Activated CD4-positive, alpha-beta T cell treated with anti-CD3 and anti-CD28 coated beads for 1 hour (primary cell): ENCODE data around the gene MRPL21.

Experiments used
- DNase-seq: peaks from one replicate; pipeline ENCODE4 v3.0.0-alpha.2; 2020

MRPL21 gene

DNA sequence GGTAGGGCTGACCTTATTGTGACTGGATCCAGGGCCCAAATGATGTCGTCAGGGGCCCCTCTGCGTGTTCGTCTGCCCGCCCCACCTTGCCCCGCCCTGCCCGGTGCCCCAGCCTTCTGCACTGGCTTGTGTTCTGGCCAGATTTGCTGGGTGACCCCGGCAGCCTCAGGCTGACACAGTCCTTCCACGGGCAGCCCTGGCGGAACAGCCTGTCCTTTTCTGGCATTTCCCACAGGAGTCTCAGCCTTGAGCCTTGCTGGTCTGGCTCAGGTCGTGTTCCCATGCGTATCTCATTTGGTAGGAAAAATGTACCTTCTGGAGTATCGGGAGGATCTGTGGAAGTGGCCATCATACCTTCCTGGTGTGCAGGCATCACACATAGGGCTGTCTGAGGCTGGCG is 31.0 kb upstream of the MRPL21 start:
- no peak for DNase-seq

DNA sequence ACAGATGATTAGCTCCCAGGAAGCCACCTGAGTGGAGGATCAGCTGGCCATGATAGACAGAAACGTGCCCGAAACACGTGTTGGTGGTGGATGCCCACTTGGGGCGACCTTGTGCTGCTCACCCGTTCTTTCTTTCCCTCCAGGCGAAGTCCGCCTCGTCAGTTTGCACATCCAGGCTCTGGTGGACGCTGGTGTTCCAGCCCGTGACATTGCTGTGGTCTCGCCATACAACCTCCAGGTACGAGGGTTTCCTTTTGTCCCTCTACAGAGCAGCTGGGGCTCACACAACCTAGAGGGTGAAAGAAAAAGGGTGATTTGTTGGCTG is 30.7 kb upstream of the MRPL21 start:
- DNase-seq, result no peak

DNA sequence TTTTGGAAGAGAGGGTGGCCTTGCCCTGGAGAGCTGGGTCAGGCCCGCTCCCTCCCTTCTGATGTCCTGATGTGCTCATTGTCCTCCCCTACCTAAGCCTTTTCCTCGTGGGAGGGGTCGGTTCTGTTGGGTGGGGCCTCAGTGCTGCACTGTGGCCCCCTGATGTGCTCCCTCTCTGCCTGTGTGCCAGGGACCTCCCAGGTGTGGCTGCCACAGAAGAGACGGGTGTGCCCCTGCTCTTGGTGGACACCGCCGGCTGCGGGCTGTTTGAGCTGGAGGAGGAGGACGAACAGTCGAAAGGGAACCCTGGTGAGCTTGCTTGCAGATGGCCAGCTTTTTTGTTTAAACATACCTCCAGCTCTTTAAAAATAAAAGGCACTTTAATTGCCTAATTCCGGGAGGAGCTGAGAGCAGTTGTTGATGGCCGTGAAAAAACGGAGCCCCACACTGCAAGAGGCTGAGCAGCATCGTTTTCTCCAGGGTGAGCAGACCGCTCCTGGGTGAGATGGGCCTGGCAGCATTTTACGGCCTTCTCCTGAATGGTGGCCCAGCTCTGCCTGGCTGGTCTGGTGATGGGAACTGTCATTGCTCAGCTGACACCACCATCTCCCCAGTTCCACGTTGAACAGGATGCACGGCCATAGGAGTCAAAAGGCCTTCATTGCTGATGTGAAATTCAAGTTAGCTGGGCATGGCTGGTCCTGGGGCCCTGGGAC is 30.1 kb upstream of the MRPL21 start:
- DNase-seq, result no peak

DNA sequence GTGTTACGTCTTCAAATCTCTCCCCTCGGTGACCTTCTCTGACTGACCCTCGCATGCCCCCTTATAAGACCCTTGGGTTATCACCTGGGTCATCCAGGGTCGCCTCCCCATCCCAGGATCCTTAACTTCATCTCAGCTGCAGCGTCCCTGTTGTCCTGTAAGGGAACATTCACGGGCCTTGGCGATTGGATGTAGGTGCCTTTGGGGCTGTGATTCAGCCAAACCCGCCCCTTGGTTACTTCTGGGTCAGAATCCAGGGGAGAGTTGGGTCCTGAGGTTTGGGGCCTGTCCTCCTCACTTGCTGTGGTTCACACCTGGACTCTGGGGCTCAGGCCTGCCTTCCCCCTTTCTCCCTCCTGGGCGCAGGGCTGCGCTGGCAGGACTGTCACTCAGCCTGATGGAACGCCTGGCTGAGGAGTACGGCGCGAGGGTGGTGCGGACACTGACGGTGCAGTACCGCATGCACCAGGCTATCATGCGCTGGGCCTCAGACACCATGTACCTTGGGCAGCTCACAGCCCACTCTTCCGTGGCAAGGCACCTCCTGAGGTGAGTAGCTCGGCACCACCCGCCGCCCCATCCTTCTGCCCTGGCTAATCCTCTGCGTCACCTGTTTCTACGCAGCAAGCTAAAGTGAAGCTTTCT is 29.4 kb upstream of the MRPL21 start:
- no peak for DNase-seq

GRCh38 chr11:68932358-68932757 is 28.7 kb upstream of the MRPL21 start:
- no peak for DNase-seq

DNA sequence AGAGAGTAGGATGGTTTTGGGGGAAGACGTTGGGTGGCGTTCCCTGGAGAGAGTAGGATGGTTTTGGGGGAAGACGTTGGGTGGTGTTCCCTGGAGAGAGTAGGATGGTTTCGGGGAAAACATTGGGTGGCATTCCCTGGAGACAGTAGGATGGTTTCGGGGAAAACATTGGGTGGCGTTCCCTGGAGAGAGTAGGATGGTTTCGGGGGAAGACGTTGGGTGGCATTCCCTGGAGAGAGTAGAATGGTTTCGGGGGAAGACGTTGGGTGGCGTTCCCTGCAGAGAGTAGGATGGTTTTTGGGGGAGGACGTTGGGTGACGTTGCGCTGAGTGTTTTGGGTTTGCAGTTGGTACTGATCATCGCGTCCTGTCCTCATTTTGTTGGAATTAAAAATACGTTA is 28.3 kb upstream of the MRPL21 start:
- no peak for DNase-seq

DNA sequence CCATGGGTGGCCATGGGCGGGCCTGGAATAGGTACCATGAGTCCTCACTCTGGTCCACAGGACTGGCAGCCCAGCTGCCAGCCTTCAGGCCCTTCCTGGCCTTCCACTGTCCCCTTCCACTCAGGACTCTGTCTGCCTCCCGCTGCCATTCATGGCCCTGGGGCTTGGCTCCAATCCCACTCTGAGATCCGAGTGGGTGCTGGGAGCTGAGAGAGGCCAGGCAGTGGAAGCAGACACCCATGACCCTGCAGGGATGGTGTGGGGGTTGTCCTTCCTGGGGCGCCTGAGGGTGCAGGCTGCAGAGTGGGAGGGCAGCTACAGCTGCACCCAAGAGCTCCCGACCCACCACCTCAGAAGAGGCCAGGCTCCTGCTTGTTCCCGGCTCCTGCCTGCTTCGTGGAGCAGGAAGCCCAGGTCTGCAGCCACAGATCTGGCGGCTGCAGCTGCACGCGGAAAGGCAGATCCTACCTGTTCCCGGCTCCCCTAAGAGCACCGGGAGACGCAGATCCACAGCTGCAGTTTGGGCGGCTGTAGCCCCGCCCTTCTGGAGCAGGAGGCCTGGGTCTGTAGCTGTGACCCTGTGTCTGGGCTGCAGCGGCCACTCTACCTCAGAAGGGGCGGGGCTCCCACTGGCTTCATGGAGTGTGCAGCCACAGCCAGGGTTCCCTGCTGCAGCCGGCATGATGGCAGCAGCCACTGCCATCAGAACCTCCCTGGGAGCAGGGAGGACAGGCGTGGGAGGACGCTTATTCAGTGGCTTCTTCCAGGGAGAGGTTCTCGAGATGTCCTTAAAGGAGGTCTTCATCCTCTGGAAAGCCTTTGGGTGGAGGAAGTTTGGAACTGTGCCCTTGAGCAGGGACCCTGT is 27.6 kb upstream of the MRPL21 start:
- no peak for DNase-seq

DNA sequence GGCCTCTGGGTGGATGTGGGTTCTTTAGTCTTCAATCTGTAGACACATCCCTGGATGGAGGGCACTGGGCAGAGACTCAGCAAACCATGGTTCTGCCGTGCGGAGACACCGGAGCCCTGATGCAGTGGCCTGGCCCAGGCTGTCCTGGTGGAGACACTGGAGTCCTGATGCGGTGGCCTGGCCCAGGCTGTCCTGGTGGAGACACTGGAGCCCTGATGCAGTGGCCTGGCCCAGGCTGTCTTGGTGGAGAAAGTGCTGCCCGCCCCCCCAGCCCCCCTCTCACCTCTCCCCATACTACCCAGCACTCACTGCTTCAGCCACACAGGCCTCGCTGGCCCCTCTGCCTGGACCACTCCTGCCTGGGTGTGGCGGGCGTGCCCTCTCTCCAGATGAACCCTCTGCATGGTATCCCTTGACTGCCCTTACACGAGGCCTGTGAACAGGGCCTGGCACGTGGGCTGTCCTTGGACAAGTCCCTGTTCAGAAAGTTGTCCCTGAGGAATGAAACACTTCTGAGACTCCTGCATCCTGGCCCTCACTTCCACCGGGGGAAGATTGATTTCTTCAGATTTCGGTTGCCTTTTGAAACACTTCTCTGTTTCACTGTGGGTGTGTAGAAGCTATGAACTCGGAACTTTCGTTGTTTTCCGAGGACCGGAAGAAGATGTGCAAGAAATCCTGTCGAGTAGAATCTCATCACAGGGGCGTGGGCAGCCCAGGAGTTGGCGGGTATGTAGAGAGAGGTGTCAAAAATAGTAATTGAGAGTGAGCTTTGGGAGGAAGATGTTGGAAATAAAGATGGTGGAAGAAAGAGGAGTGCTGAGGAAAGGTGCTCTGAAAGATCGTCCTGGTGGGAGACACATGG is 26.3 kb upstream of the MRPL21 start:
- no peak for DNase-seq

GRCh38 chr11:68929135-68929534 is 25.5 kb upstream of the MRPL21 start:
- no peak for DNase-seq

DNA sequence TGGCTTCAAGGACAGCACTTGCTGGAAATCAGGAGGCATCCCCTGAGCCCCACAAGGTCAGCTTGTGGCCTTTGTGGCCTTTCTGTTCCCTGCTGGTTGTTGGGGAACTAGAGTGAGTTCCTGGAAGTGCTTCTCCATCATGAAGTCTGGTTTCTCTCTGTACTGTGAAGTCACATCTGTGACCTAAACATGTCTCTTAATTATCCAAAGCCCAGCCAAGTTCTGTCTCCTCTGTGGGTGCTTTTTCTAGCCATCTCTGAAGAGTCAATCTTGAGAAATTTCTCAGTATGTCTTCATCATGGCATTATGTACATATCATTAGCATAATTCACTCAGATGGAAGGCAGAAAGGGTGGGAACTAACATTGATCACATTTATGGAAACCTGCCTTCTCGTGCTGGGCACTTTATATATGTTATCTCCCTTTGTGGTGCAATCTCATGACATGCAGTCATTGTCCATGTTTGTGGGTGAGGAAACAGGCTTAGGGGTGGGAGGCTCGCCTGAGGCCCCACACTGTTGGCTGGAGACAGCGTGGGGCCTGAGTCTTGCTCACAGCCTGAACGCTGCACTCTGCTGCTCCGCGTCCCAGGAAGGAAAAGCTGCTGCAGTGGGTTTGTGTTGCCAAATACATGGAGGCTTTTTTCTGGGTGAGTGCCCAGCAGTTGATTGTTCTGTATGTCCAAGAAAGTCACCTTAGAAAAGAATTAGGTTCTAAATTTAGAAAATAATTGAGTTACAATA is 24.7 kb upstream of the MRPL21 start:
- DNase-seq, result no peak

DNA sequence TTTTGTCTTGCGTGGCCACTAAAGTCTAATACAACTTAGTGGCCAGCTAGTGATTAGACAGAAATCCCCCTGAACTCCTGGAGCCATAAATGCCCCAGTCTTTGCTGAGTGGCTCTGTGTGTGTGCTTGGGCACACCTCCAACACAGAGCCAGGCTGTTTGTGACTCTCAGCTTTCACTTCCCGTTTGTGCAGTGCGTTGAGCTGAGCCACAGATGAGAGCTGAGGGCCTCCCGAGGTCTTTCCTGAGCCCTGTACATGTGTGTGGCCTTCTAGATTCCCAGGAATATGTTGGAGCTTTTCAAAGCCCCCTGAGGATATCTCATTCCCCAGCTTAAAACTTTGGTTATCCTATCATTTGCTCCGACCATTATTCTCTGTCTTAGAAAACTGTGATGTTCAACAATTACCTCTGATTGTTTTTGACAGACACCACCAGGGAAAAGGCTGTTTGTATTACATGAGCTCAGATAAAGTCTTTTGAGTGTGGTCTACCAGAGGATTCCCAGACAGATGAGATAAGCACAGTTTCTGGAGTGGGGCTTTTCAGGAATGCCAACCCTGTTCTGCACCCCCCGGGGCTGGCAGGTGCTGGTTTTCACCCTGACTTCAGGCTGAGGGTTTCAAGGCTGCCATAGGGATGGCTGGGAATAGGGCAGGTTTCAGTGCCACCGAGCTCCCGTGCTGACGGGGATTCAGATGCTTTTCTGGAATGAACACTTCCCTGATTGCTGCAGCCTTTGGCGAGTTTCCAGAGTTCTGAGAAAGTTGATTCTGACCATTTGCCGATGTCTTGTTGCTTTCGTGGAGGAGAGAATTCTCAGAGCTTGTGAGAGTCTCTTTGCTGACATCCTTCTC is 23.9 kb upstream of the MRPL21 start:
- no peak for DNase-seq

DNA sequence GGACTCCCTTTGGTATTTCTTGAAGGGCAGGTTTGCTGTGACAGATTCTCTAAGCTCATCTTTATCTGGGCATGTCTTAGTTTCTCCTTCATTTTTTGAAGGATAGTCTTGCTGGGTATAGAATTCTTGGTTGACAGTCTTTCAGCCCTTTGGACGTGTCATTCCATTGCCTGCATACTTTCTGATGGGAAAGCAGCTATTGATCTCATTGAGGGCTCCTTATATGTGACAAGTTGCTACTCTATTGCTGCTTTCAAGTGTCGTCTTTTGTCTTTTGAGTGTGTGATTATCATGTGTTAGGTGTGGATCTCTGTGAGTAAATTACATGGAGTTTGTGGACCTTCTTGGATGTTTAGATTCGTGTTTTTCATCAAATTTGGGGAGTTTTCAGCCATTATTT is 22.0 kb upstream of the MRPL21 start:
- DNase-seq, result no peak

- no peak for DNase-seq
These were observed 20.7 kb upstream of the MRPL21 start for GRCh38 chr11:68924073-68924925.

- no peak for DNase-seq
These were observed 20.0 kb upstream of the MRPL21 start for GRCh38 chr11:68923614-68924013.

GRCh38 chr11:68916439-68916838 is 12.8 kb upstream of the MRPL21 start:
- no peak for DNase-seq

- no peak for DNase-seq
These were observed 11.1 kb upstream of the MRPL21 start for GRCh38 chr11:68914761-68915160.

GRCh38 chr11:68913188-68913587 is 9.6 kb upstream of the MRPL21 start:
- DNase-seq, result no peak

DNA sequence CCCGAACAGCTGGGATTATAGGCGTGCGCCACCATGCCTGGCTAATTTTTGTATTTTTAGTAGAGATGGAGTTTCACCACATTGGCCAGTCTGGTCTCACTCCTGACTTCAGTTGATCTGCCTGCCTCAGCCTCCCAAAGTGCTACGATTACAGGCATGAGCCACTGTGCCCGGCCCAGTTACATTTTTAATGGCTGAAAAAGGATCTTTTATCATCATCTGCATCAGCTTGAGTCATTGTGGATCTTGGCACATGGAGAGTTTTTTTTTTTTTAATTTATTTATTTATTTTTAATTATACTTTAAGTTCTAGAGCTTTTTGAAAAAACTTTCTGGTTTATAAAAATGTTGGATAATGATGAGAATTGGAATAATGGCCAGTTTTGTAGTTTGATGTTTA is 8.6 kb upstream of the MRPL21 start:
- no peak for DNase-seq

- no peak for DNase-seq
These were observed 8.1 kb upstream of the MRPL21 start for GRCh38 chr11:68911731-68912130.

DNA sequence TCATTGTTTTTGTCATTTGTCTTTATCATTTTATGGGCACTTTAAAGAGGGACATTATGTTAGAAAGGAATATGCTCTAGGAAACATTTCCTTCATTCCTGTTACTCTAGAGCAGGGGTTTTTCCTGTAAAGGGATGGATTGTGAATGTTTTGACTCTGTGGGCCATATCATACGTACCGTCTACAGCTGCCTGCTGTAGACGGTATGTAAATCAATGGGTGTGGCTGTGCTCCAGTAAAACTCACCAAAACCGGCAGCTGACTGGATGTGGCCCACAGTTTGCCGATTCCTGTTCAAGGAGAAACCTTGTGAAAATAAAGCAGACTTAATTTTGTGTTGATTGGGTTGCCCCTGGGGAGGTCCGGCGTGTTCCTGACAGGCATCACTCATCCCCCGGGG is 7.3 kb upstream of the MRPL21 start:
- no peak for DNase-seq
